Stimulated activated effector memory CD8-positive, alpha-beta T cell treated with anti-CD3 and anti-CD28 coated beads, Interleukin-12 subunit alpha, Interleukin-12 subunit beta, amount 100 ng/mL, for 72 hours (primary cell): ENCODE measurements around the gene CDT1.

Experiments used
- ATAC-seq: fragments of 150-1000 bp; cut with Tn5 transposase; 2 replicates; pipeline ENCODE4 v1.10.0; 2021
- DNase-seq, 2 donors: peaks; one replicate each; pipeline ENCODE4 v3.0.0; 2021 to 2022; ENCODE audit warnings: low spot score in 2 of 2
- H3K27ac Mint-ChIP-seq: one replicate; pipeline ENCODE4 v1.8.0; 2022; ENCODE audit warnings: mild to moderate bottlenecking, mixed read lengths
- H3K36me3 Mint-ChIP-seq: one replicate; pipeline ENCODE4 v1.8.0; 2022; ENCODE audit warnings: mild to moderate bottlenecking, mixed read lengths
- H3K4me1 Mint-ChIP-seq: one replicate; pipeline ENCODE4 v1.8.0; 2022; ENCODE audit warnings: mixed read lengths
- H3K4me3 Mint-ChIP-seq: one replicate; pipeline ENCODE4 v1.8.0; 2022; ENCODE audit warnings: mild to moderate bottlenecking, mixed read lengths
- H3K9me3 Mint-ChIP-seq: one replicate; pipeline ENCODE4 v1.8.0; 2022; ENCODE audit warnings: mixed read lengths

CDT1 gene

DNA sequence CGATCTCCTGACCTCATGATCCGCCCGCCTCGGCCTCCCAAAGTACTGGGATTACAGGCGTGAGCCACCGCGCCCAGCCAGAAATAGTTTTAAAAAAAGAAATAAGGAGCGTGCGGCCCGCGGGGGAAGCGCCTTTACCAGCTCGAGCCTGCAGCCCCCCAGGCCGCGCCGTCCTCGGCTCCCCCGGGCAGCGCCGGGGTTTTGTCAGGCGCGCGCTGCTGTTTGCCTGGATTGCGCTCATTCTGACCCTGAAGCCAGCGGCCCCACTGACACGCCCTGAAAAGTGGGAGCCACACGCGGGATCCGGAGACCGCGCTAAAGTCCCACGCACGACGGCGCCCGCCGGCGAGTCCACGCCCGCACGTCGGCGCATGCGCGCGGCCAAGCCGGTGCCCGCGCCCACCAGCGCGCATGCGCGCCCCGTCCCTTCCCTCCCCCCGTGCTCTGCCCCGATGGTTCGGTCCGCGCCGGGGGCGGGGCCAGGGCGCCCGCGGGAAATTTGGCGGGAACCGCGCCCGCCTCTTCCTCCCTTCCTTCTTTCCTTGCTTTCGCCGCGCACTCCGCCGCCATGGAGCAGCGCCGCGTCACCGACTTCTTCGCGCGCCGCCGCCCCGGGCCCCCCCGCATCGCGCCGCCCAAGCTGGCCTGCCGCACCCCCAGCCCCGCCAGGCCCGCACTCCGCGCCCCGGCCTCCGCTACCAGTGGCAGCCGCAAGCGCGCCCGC is at the start of gene CDT1:
Gene CDT1 (plus strand): TSS at position 526 of the 724 bp plus-strand sequence. CDS start 43 bp downstream, at position 569.
- H3K36me3 Mint-ChIP-seq: peaks cover 71% of the 10 kb centered on the region
- H3K9me3 Mint-ChIP-seq: no peaks in the 10 kb centered on the region
- ATAC-seq: peak; percentile 60
- peak within 1 kb of the TSS; percentile 79 for H3K4me3 Mint-ChIP-seq
- H3K27ac Mint-ChIP-seq: peak within 1 kb of the TSS; percentile 92
- peaks cover 11% of the 10 kb centered on the region for H3K4me1 Mint-ChIP-seq
- DNase-seq: peak; percentile 93 to 95

DNA sequence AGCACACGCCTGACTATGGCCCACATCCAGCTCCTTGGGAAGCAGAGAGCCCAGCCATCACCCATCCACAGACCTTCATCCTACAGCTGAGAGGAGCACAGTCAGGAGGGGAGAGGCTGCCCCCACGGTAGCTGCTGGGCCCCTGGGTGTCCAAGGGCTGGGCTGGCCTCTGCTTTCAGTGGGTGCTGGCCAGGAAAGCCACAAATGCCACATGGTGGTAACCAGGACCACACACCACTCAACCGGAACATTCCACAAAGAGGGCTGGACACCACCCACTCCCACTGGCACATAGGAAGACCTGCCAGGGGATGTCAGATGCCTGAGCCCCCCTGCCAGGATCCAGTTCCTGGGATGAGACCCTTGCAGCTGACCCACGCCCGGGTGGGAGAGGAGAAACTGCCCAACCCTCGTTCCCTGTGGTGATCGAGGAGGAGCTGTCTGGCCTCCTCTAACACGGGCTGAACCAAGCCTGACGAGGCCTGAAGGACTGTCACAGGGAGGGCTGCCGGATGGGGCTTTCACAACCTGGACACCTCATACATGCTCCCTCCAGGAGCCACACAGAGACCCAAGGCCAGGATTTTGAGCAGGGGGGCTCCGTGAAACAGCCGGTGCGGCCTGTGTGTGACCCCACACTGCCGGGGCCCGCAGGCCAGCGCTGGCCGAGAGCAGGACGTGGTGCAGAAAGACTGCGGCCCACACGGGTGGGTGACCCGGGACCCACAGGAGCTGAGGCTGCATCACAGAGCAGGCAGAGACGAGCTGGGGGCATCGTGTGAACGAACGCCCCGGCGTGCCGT is 49.3 kb upstream of the CDT1 start:
- H3K36me3 Mint-ChIP-seq: peaks cover 40% of the 10 kb centered on the region
- H3K9me3 Mint-ChIP-seq: no peaks in the 10 kb centered on the region
- H3K27ac Mint-ChIP-seq: peak overlapping the region; percentile 86
- peaks cover 37% of the 10 kb centered on the region for H3K4me1 Mint-ChIP-seq
- ATAC-seq: no peak
- no peak for DNase-seq
- no peak overlapping the region for H3K4me3 Mint-ChIP-seq

- Mint-ChIP-seq H3K27ac (peak overlapping the region; percentile 54), H3K36me3 (peaks cover 41% of the 10 kb centered on the region), H3K9me3 (no peaks in the 10 kb centered on the region), H3K4me1 (peaks cover 44% of the 10 kb centered on the region), H3K4me3 (no peak overlapping the region)
- DNase-seq: no peak
- ATAC-seq: no peak
Measured at GRCh38 chr16:88754912-88755744, 48.5 kb upstream of the CDT1 start.

GRCh38 chr16:88755745-88756443 is 47.7 kb upstream of the CDT1 start:
- H3K36me3 Mint-ChIP-seq: peaks cover 41% of the 10 kb centered on the region
- no peaks in the 10 kb centered on the region for H3K9me3 Mint-ChIP-seq
- H3K4me3 Mint-ChIP-seq: no peak overlapping the region
- ATAC-seq (no peak), DNase-seq (no peak)
- peaks cover 49% of the 10 kb centered on the region for H3K4me1 Mint-ChIP-seq
- peak overlapping the region; percentile 93 for H3K27ac Mint-ChIP-seq

DNA sequence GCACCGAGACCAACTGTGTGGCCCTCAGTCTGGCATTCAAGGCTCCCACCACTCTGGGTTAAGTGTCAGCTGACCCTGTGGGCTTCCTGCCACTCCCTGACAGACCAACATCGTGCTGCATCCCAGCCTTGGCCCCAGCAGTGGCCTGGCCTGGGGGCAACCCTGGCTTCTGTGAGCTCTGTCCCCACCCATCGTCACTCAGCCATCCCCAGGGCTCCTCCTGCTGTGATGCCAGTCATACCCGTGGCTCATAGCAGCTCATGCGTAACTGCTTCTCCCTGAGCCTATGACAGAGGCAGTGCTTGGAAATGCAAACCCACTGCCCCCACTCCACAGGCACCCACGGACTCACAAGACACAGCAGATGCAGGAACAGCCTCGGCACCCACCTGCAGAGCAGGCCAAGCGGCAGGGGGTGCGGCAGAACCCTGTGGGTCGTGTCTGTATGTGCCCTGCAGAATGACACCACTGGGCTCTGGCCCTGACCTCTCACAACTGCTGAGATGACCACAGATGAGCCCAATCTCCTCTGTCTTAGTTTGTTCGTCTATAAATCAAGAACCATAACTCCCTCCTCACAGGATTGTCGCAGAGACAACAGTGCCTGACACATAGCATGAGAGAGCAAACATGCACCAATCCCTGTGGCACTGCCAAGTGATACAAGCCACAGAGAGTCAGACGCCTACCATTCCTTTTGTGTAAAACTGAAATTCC is 45.2 kb upstream of the CDT1 start:
- no peak for ATAC-seq
- peak overlapping the region; percentile 63 for H3K4me3 Mint-ChIP-seq
- peaks cover 57% of the 10 kb centered on the region for H3K4me1 Mint-ChIP-seq
- H3K9me3 Mint-ChIP-seq: no peaks in the 10 kb centered on the region
- peak overlapping the region; percentile 93 for H3K27ac Mint-ChIP-seq
- peaks cover 32% of the 10 kb centered on the region for H3K36me3 Mint-ChIP-seq
- DNase-seq: no peak

DNA sequence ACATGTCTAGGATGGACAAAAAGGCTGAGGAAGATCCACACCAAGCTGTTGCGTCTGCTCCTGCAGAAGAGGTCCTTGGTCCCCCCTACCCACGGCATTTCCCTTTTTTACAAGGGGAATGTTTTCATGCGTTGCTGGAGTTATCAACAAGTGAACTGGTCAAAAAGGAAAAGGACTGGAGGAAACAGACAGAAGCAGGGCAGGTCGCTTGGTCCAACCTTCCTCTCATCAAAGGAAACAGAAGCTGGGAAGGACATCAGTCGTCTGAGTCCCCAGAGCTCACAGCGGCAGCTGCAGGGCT is 44.7 kb upstream of the CDT1 start:
- Mint-ChIP-seq H3K4me3 (peak overlapping the region; percentile 63), H3K27ac (peak overlapping the region; percentile 93), H3K4me1 (peaks cover 57% of the 10 kb centered on the region), H3K9me3 (no peaks in the 10 kb centered on the region), H3K36me3 (peaks cover 32% of the 10 kb centered on the region)
- ATAC-seq: no peak
- no peak for DNase-seq

DNA sequence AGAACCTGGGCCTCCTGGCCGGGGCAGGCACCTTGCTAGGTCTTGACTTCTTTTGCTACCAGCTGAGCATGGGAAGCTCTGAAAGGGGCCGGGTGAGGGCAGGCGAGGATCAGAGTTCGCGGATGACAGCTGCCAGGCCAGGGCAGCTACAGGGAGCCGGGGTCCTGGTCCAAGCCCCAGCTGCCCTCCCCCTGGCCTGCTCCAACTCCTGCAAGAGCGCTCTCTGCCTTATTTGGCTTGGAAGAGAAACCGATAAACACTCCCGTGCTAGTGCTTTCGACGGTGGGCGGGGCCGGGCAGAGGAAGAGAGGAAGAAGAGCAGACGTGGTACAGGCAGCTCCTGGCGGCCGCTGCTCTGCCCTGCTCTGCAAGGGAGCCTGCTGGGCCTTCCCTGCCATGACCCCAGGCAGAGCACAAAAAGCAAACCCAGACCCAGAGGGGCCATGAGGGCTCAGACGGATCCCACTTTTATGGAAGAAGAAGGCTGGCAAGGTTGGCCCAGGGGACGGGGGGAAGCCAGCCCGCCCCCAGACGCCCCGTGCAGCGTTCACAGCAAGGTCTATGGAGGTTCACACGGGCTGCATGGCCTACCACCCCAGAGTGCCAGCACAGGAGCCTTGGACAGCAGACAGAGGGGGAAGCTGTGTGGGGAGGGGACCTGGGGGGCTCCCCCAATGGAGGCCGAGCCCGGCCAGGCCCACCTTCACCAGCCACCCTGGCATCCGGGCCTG is 44.2 kb upstream of the CDT1 start:
- DNase-seq (no peak), ATAC-seq (peak; percentile 75)
- no peaks in the 10 kb centered on the region for H3K9me3 Mint-ChIP-seq
- peaks cover 36% of the 10 kb centered on the region for H3K36me3 Mint-ChIP-seq
- H3K4me3 Mint-ChIP-seq: peak overlapping the region; percentile 63
- peaks cover 58% of the 10 kb centered on the region for H3K4me1 Mint-ChIP-seq
- peak overlapping the region; percentile 93 for H3K27ac Mint-ChIP-seq

DNA sequence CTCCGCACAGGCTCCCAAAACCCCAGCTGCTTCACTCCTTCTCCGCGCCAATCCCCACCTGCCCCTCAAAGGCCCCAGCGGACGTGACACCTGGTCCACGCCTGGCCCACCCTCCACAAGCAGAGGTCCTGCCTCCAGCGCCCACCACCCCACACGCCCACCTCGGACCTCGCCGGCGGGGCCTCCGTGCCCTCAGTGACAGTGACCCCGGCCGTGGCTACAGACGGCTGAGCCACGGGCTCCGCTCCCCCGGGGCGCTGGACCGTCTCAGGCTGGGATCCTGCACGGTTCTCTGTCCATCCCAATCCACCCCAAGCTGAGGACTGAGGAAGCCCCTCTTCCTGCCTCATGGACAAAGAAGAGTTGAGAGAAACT is 43.6 kb upstream of the CDT1 start:
- no peak for DNase-seq
- Mint-ChIP-seq H3K4me3 (peak overlapping the region; percentile 63), H3K4me1 (peaks cover 57% of the 10 kb centered on the region), H3K27ac (peak overlapping the region; percentile 93), H3K9me3 (no peaks in the 10 kb centered on the region), H3K36me3 (peaks cover 36% of the 10 kb centered on the region)
- no peak for ATAC-seq

DNA sequence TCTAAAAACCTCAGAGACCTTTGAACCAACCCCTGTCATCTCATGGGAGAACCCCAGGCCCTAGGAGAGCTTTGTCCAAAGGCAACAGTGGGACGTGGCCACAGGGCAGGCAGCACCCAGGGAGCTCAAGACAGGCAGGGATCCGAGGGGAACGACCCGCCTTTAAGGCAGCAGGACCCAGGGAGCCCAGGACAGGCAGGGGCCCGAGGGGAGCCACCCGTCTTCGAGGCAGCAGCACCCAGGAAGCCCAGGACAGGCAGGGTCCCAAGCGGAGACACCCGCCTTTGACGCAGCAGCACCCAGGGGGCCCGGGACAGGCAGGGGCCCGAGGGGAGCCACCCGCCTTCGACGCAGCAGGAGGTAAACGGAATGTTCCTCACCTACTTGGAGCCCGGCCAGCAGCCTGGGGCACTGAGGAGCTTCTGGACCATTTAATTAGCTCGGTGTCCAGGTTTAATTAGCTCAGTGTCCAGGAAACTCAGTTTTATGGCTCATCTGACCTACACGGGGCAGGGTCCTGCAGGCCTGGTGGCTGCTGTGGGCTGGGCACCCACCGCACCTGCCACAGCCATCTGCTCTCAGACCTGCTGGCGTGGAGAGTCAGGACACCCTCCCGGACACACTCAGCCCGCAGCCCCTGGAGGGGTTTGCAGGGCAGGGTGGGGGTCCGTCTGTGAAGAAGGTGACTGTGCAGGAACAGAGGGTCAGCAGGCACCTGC is 43.0 kb upstream of the CDT1 start:
- Mint-ChIP-seq H3K27ac (peak overlapping the region; percentile 93), H3K36me3 (peaks cover 33% of the 10 kb centered on the region), H3K9me3 (no peaks in the 10 kb centered on the region), H3K4me3 (peak overlapping the region; percentile 63), H3K4me1 (peaks cover 51% of the 10 kb centered on the region)
- ATAC-seq (no peak), DNase-seq (no peak)

DNA sequence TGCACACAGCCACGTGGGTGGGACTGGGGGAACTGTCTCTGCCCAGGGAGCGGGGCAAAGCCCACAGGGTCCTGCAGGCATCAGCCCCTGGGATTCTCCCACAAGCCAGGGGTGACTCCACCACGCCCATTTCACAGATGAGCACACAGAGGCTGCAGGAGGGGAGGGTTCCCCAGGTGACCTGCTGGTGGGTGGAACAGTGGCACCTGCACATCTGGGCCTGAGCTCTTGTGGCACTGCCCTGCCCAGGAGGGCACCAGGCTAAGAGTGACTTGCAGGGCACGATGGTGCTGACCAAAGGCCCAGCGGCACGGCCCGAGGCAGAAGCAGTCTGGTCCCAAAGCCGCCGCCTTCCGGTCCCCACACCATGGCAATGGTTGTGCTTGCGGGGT is 42.5 kb upstream of the CDT1 start:
- Mint-ChIP-seq H3K27ac (no peak overlapping the region), H3K4me3 (no peak overlapping the region), H3K4me1 (peaks cover 55% of the 10 kb centered on the region), H3K36me3 (peaks cover 38% of the 10 kb centered on the region), H3K9me3 (no peaks in the 10 kb centered on the region)
- ATAC-seq (no peak), DNase-seq (no peak)

DNA sequence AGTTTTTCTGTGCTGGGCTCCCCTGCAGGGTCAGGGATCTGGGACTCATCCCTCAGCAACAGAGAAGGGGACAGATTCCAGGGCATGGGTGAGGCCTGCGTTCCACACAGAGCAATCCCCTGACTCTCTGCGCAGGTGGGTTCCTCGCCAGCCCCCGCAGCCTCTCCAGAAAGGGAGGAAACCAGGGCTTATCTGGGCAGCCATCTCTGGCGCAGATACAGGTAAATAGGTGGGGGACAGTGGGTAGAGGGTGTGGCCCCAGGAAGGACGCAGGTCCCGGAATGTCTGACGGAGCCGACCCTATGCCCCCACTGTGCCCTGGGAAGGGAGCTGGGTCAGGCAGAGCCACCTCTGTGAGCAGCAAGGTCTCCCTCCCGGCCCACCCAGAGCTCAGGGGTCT is 41.8 kb upstream of the CDT1 start:
- Mint-ChIP-seq H3K4me1 (peaks cover 60% of the 10 kb centered on the region), H3K36me3 (peaks cover 40% of the 10 kb centered on the region), H3K4me3 (no peak overlapping the region), H3K27ac (no peak overlapping the region), H3K9me3 (no peaks in the 10 kb centered on the region)
- no peak for DNase-seq
- ATAC-seq: no peak

DNA sequence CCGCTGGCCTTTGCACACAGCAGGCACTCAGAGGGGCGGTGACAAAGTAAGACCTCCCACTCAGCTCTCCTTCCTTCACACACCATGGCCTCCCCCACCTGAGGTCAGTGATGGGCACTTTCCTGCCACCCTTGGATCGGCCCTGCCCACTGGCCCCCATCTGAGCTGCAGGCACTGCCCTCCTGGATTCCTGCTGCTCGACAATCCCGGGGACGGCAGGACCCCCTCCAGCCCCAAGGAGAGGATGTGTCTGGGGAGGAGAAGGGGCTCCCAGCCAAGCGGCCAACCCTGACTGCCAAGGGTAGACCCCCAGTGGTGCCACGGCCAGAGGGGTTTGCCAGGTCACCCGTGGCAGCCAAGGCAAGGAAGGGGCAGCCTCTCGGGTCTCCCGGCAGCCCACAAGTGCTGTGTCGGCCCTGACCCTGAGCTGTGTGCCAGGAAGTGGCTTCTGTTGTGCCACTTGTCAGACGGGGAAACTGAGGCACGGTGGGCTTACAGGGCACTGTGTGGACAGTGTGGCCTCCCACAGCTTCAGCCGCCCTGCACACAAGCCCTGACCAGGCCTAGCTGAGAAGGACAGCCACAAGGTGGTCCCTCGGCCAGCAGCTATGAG is 41.2 kb upstream of the CDT1 start:
- Mint-ChIP-seq H3K36me3 (peaks cover 40% of the 10 kb centered on the region), H3K4me3 (no peak overlapping the region)

DNA sequence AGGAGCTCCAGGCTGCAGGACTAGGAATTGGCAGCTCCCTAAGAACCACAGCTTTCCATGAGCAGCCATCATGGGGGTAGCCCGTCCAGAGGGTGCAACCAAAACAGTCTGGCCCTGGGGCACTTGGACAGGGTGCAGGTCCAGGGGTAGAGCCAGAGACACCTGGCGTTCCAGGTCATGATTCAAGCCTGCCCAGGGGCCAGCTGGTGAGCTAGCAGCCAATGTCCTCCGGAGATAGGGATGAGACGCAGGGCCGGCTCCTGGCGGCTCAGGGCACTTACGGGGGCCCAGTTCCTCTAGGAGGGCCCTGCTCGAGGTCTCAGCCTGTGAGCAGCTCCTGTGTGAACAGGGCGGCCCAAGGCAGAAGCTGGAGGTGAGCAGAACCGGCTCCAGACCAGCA is 40.6 kb upstream of the CDT1 start:
- peaks cover 63% of the 10 kb centered on the region for H3K4me1 Mint-ChIP-seq
- no peak overlapping the region for H3K4me3 Mint-ChIP-seq
- peaks cover 40% of the 10 kb centered on the region for H3K36me3 Mint-ChIP-seq
- ATAC-seq (no peak), DNase-seq (no peak)
- no peak overlapping the region for H3K27ac Mint-ChIP-seq
- H3K9me3 Mint-ChIP-seq: no peaks in the 10 kb centered on the region

More for the DNA sequence above, 41.2 kb upstream of the CDT1 start:
- DNase-seq (no peak), ATAC-seq (no peak)
- Mint-ChIP-seq H3K9me3 (no peaks in the 10 kb centered on the region), H3K4me1 (peaks cover 60% of the 10 kb centered on the region), H3K27ac (no peak overlapping the region)
